Smooth muscle cell (in vitro differentiated cells): Measurements from ENCODE around the gene HOXA6. TPM values are rescaled to one million over a fixed set of nuclear protein-coding genes. Genes with fewer than 3 reads are reported as not detected.

Experiments used
- DNase-seq: peaks from one replicate; lab custom pipeline; 2025; ENCODE audit not compliant: unreplicated experiment; lab: John Stamatoyannopoulos, UW
- H2AFZ ChIP-seq: fragments of 200-600 bp; sonication (generic); 2 replicates; pipeline ENCODE4 v1.6.0; 2016; ENCODE audit warnings: antibody characterized with exemption, low read depth, mild to moderate bottlenecking
- H3F3A ChIP-seq: fragments of 200-600 bp; sonication (generic); 2 replicates; pipeline ENCODE4 v1.6.0; 2017; ENCODE audit warnings: antibody characterized with exemption, low read depth
- H3K27ac ChIP-seq: fragments of 200-600 bp; sonication (generic); 2 replicates; pipeline ENCODE4 v1.5.1; 2016; ENCODE audit warnings: low read depth, mild to moderate bottlenecking
- H3K27me3 ChIP-seq: fragments of 200-600 bp; sonication (generic); 2 replicates; pipeline ENCODE4 v1.6.1; 2016; ENCODE audit warnings: low read depth, mild to moderate bottlenecking
- H3K36me3 ChIP-seq: fragments of 200-600 bp; sonication (generic); 2 replicates; pipeline ENCODE4 v1.5.1; 2016; ENCODE audit warnings: low read depth
- H3K4me1 ChIP-seq: fragments of 200-600 bp; sonication (generic); 2 replicates; pipeline ENCODE4 v1.5.1; 2016; ENCODE audit warnings: low read depth
- H3K4me2 ChIP-seq: fragments of 200-600 bp; sonication (generic); 2 replicates; pipeline ENCODE4 v1.6.0; 2016; ENCODE audit warnings: mild to moderate bottlenecking
- H3K4me3 ChIP-seq: fragments of 200-600 bp; sonication (generic); 2 replicates; pipeline ENCODE4 v1.5.1; 2016; ENCODE audit warnings: mild to moderate bottlenecking
- H3K79me2 ChIP-seq: fragments of 200-600 bp; sonication (generic); 2 replicates; pipeline ENCODE4 v1.6.0; 2016; ENCODE audit warnings: low read depth, mild to moderate bottlenecking
- H3K9ac ChIP-seq: fragments of 200-600 bp; sonication (generic); 2 replicates; pipeline ENCODE4 v1.6.0; 2016; ENCODE audit warnings: low read depth
- H3K9me3 ChIP-seq: fragments of 200-600 bp; sonication (generic); replicated peaks from 2 replicates; pipeline ENCODE4 v1.5.1; 2016; ENCODE audit warnings: low read depth
- H4K20me1 ChIP-seq: fragments of 200-600 bp; sonication (generic); 2 replicates; pipeline ENCODE4 v1.6.0; 2016; ENCODE audit warnings: low read depth
- WGBS: methylation state at CpG from one replicate; pipeline ENCODE4 v1.1.7; 2016; ENCODE audit warnings: low lambda C conversion rate; 5-methylcytosine and 5-hydroxymethylcytosine counted together
- polyA plus RNA-seq: library from polyadenylated mRNA; unstranded; fragments of >200 nt; fragmentation: Nextera tagmentation; extraction: Ambion mirVana; gene quantifications from 2 replicates; pipeline ENCODE4 v1.2.1, GENCODE V29; 2016
- total RNA-seq: library from RNA; depleted of rRNA; stranded (reverse); fragments of >200 nt; gene quantifications from 2 replicates; pipeline ENCODE4 v1.2.3, GENCODE V29; 2014
- TF ChIP-seq, protein P1 (sequence below): fragments of 200-600 bp; sonication (generic); IDR thresholded peaks from 2 replicates; pipeline ENCODE4 v1.5.1; 2017; ENCODE audit warnings: borderline replicate concordance, mild to moderate bottlenecking, antibody characterized with exemption; ENCODE audit not compliant: insufficient read depth, poor library complexity, severe bottlenecking

Gene HOXA6
- total and polyA plus RNA-seq, 2 experiments from 2014 or later, result 0.56 to 0.58 TPM

DNA sequence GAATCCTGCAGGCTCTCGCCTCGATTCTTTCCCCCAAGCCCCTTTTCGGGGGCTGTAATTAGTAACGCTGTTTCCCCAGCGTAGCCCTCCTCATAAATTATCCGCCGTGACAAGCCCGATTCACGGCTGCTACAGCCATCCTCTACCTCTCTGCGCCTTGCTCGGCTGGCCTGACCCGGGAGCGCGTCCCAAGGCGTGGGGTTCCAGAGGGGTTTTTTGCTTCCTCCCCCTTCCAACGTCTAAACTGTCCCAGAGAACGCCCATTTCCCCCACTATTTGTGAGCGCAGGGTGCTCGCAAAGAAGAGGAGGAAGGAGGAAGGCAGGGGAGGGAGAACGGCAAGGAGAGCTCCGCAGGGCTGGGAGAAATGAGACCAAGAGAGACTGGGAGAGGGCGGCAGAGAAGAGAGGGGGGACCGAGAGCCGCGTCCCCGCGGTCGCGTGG is 5.0 kb downstream of the HOXA6 start:
- Histone ChIP-seq H2AFZ (no peak overlapping the region), H3K27me3 (peaks cover 100% of the 10 kb centered on the region), H3K4me3 (peak overlapping the region; percentile 54), H3K9ac (no peak overlapping the region), H3F3A (no peaks in the 10 kb centered on the region), H3K9me3 (no peaks in the 10 kb centered on the region), H3K27ac (no peak overlapping the region), H3K4me2 (peak overlapping the region; percentile 90), H3K36me3 (no peaks in the 10 kb centered on the region), H4K20me1 (no peaks in the 10 kb centered on the region), H3K4me1 (peaks cover 7% of the 10 kb centered on the region), H3K79me2 (no peaks in the 10 kb centered on the region)
- 3% methylated on average over 28 of the region's 29 CpGs for WGBS
- TF ChIP-seq, protein P1, sequence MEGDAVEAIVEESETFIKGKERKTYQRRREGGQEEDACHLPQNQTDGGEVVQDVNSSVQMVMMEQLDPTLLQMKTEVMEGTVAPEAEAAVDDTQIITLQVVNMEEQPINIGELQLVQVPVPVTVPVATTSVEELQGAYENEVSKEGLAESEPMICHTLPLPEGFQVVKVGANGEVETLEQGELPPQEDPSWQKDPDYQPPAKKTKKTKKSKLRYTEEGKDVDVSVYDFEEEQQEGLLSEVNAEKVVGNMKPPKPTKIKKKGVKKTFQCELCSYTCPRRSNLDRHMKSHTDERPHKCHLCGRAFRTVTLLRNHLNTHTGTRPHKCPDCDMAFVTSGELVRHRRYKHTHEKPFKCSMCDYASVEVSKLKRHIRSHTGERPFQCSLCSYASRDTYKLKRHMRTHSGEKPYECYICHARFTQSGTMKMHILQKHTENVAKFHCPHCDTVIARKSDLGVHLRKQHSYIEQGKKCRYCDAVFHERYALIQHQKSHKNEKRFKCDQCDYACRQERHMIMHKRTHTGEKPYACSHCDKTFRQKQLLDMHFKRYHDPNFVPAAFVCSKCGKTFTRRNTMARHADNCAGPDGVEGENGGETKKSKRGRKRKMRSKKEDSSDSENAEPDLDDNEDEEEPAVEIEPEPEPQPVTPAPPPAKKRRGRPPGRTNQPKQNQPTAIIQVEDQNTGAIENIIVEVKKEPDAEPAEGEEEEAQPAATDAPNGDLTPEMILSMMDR, result no peak
- DNase-seq, result no peak

DNA sequence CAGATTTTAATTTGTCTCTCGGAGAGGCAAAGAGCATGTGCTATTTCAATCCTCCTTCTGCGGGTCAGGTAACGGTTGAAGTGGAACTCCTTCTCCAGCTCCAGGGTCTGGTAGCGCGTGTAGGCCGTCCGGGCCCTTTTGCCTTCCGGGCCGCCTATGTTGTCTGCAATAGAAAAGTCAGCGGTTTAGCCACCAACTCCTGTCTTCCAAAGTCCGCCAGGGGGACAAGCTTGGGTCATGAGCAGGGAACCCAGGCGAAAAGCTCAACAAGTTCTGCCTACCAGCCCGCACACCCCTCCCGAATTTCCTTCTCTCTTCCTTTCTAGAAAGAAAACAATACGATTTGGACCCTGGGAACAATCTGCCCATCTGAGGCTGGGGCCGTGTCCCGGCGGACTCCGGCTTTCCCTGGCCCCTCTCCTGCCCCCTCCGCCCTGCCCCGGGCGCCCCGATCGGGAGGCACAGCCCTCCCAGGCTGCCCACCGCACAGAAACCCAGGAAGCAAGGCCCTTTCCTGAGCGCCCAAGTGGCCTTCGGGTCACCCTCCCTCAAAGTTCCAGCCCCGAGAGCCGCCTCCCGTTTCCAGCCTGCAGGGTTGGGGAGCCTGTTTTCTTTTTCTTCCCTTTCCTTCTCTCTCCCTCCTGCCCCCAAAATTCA is 5.5 kb downstream of the HOXA6 start:
- no peak overlapping the region for H2AFZ ChIP-seq
- H3K79me2 ChIP-seq, result no peaks in the 10 kb centered on the region
- H3K27me3 ChIP-seq, result peaks cover 100% of the 10 kb centered on the region
- no peaks in the 10 kb centered on the region for H3F3A ChIP-seq
- no peaks in the 10 kb centered on the region for H4K20me1 ChIP-seq
- peak overlapping the region; percentile 54 for H3K4me3 ChIP-seq
- H3K4me1 ChIP-seq, result peaks cover 7% of the 10 kb centered on the region
- 11% methylated on average over 28 of the region's 30 CpGs for WGBS
- TF ChIP-seq, protein P1, result no peak
- DNase-seq, result no peak
- H3K27ac ChIP-seq, result no peak overlapping the region
- H3K9ac ChIP-seq, result no peak overlapping the region
- H3K4me2 ChIP-seq, result peak overlapping the region; percentile 90
- no peaks in the 10 kb centered on the region for H3K36me3 ChIP-seq
- H3K9me3 ChIP-seq, result no peaks in the 10 kb centered on the region

DNA sequence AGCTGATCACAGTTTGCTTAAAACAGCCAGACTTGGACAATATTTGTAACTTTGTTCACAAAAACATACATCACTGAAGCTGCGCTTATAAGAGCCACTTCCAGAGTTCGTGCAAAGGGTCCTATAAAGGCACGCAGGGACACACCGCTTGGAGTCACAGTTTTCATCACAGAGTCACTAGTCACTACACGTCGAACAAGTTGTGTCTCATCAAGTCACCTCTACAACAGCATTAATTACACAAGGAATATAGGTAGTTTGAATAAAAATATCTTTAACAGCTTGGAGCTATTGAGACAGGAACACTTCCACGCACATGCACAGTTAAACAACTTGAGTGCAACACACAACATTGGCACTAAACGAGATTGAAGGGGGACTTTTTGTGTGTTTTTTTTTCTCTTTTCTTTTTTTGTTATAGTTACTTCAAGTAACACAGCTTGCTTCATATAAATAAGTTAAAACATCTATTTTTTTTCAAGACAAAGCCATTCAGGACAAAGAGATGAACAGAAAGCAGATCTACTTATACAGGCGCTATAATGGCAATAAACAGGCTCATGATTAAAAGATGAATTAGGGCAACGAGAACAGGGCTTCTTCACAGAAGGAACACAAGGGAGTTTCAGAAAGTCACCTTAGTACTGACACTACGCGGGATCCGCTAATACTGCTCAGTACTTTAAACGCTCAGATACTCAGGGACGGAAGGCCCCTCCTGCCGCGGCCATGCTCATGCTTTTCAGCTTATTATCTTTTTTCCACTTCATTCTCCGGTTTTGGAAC is 6.2 kb downstream of the HOXA6 start:
- Histone ChIP-seq H3K27ac (no peak overlapping the region), H3K4me1 (peaks cover 7% of the 10 kb centered on the region), H3K4me2 (peak overlapping the region; percentile 90), H3F3A (no peaks in the 10 kb centered on the region), H3K4me3 (no peak overlapping the region), H3K27me3 (peaks cover 100% of the 10 kb centered on the region), H3K36me3 (no peaks in the 10 kb centered on the region), H3K9ac (no peak overlapping the region), H4K20me1 (no peaks in the 10 kb centered on the region), H3K9me3 (no peaks in the 10 kb centered on the region), H2AFZ (no peak overlapping the region), H3K79me2 (no peaks in the 10 kb centered on the region)
- 56% methylated on average over 18 of the region's 18 CpGs for WGBS
- TF ChIP-seq, protein P1, result no peak
- no peak for DNase-seq
